MCF 10A (cell line): ENCODE measurements around the gene OPCML. TPM values are rescaled to one million over a fixed set of nuclear protein-coding genes. Genes with fewer than 3 reads are reported as not detected.

Experiments
- BruUV-seq: library from RNA; stranded (reverse); fragments of 400-500 nt; replicated peaks from 2 replicates; lab custom pipeline; 2021; lab: Mats Ljungman, UMichigan
- CTCF ChIA-PET: fragments of 300-600 bp; sonication (Branson Sonifier 250); formaldehyde crosslinking; extraction: SDS; loops from one replicate; lab custom pipeline; 2021; ENCODE audit warnings: antibody characterized with exemption, inconsistent platforms; lab: Yijun Ruan, JAX
- POLR2A ChIA-PET: fragments of 300-600, 350-650 bp; sonication (Branson Sonifier 250); formaldehyde crosslinking; extraction: SDS; loops from one replicate; lab custom pipeline; 2020; ENCODE audit warnings: antibody characterized with exemption, inconsistent platforms; lab: Yijun Ruan, JAX
- DNase-seq: peaks from one replicate; pipeline ENCODE4 v3.0.0-alpha.2; 2018; ENCODE audit not compliant: unreplicated experiment
- H3K27ac Mint-ChIP-seq: one replicate; pipeline ENCODE4 v1.8.0; 2022; ENCODE audit warnings: mild to moderate bottlenecking, low read depth, mixed read lengths; ENCODE audit not compliant: unreplicated experiment
- H3K27me3 Mint-ChIP-seq: one replicate; pipeline ENCODE4 v1.8.0; 2022; ENCODE audit warnings: mixed read lengths; ENCODE audit not compliant: insufficient read depth, unreplicated experiment
- H3K36me3 Mint-ChIP-seq: one replicate; pipeline ENCODE4 v1.8.0; 2022; ENCODE audit warnings: mild to moderate bottlenecking, moderate library complexity, mixed read lengths; ENCODE audit not compliant: insufficient read depth, unreplicated experiment
- H3K4me1 Mint-ChIP-seq: one replicate; pipeline ENCODE4 v1.8.0; 2022; ENCODE audit warnings: mixed read lengths; ENCODE audit not compliant: insufficient read depth, unreplicated experiment
- H3K4me3 Mint-ChIP-seq: one replicate; pipeline ENCODE4 v1.8.0; 2022; ENCODE audit warnings: mild to moderate bottlenecking, moderate library complexity, mixed read lengths; ENCODE audit not compliant: unreplicated experiment
- H3K9me3 Mint-ChIP-seq: one replicate; pipeline ENCODE4 v1.8.0; 2022; ENCODE audit warnings: mixed read lengths; ENCODE audit not compliant: unreplicated experiment
- CTCF ChIP-seq: fragments of 200-600 bp; IDR thresholded peaks from one replicate; pipeline ENCODE4 v1.8.0; 2022; ENCODE audit warnings: antibody characterized with exemption, mild to moderate bottlenecking; ENCODE audit not compliant: unreplicated experiment
- intact Hi-C: fragments of 100-400 bp; cut with micrococcal nuclease; formaldehyde crosslinking; loops from 2 replicates; pipeline ENCODE4 v1.14.1; 2022
- total RNA-seq: library from RNA; stranded (reverse); gene quantifications from 2 replicates; pipeline ENCODE4 v1.2.3, GENCODE V29; 2022

OPCML gene
- total RNA-seq, 1 experiment from 2014 or later = not detected

GRCh38 chr11:132881622-132882021 is 650.7 kb downstream of the OPCML start:
- BruUV-seq = no TSS peak
- ChIA-PET CTCF (no interaction called here), POLR2A (no interaction called here)
- Mint-ChIP-seq H3K4me3 (no peak overlapping the region), H3K27me3 (no peaks in the 10 kb centered on the region), H3K36me3 (no peaks in the 10 kb centered on the region), H3K27ac (no peak overlapping the region), H3K9me3 (peaks cover 45% of the 10 kb centered on the region), H3K4me1 (no peaks in the 10 kb centered on the region)
- DNase-seq = no peak
- intact Hi-C loops = no loop called here
- no peak for TF ChIP-seq CTCF

DNA sequence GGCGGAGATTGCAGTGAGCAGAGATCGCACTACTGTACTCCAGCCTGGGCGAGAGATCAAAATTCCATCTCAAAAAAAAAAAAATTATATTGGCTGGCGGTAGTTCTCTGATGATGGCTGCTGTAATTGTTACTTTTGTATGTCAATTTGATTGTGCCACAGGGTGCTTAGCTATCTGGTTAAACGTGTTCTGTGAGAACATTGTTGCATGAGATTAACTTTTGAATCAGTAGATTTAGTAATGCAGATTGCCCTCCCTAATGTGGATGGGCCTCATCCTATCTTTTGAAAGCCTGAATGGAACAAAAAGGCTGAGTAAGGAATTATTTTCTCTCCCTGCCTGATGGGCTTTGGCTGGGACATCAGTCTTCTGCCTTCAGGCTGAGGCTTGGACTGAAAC is 654.2 kb downstream of the OPCML start:
- Mint-ChIP-seq H3K27me3 (no peaks in the 10 kb centered on the region), H3K36me3 (no peaks in the 10 kb centered on the region), H3K4me1 (no peaks in the 10 kb centered on the region), H3K27ac (no peak overlapping the region), H3K9me3 (peaks cover 41% of the 10 kb centered on the region), H3K4me3 (no peak overlapping the region)
- no TSS peak for BruUV-seq
- ChIA-PET POLR2A (no interaction called here), CTCF (interaction anchor here (0.6 kb wide), 1 partner anchor 1275 kb away, joined by 4 read pairs; no protein-coding TSS in a partner anchor)
- intact Hi-C loops = no loop called here
- DNase-seq = no peak
- TF ChIP-seq CTCF = no peak

GRCh38 chr11:132876705-132877104 is 655.6 kb downstream of the OPCML start:
- peaks cover 34% of the 10 kb centered on the region for H3K9me3 Mint-ChIP-seq
- no TSS peak for BruUV-seq
- no peak for TF ChIP-seq CTCF
- ChIA-PET CTCF (interaction anchor here (0.6 kb wide), 1 partner anchor 37 kb away, joined by 3 read pairs; no protein-coding TSS in a partner anchor), POLR2A (no interaction called here)
- intact Hi-C loops = no loop called here
- no peaks in the 10 kb centered on the region for H3K36me3 Mint-ChIP-seq
- no peak for DNase-seq
- no peak overlapping the region for H3K27ac Mint-ChIP-seq
- H3K4me3 Mint-ChIP-seq = no peak overlapping the region
- H3K27me3 Mint-ChIP-seq = no peaks in the 10 kb centered on the region
- no peaks in the 10 kb centered on the region for H3K4me1 Mint-ChIP-seq

- no peak overlapping the region for H3K27ac Mint-ChIP-seq
- H3K36me3 Mint-ChIP-seq = no peaks in the 10 kb centered on the region
- intact Hi-C loops = no loop called here
- ChIA-PET POLR2A (no interaction called here), CTCF (no interaction called here)
- peaks cover 34% of the 10 kb centered on the region for H3K9me3 Mint-ChIP-seq
- H3K4me3 Mint-ChIP-seq = no peak overlapping the region
- no peak for TF ChIP-seq CTCF
- H3K4me1 Mint-ChIP-seq = no peaks in the 10 kb centered on the region
- no peak for DNase-seq
- no TSS peak for BruUV-seq
- no peaks in the 10 kb centered on the region for H3K27me3 Mint-ChIP-seq
Observed at GRCh38 chr11:132876239-132876638, 656.1 kb downstream of the OPCML start.
